Measurements from ENCODE around the gene TRIM62.

The TRIM62 gene

DNA sequence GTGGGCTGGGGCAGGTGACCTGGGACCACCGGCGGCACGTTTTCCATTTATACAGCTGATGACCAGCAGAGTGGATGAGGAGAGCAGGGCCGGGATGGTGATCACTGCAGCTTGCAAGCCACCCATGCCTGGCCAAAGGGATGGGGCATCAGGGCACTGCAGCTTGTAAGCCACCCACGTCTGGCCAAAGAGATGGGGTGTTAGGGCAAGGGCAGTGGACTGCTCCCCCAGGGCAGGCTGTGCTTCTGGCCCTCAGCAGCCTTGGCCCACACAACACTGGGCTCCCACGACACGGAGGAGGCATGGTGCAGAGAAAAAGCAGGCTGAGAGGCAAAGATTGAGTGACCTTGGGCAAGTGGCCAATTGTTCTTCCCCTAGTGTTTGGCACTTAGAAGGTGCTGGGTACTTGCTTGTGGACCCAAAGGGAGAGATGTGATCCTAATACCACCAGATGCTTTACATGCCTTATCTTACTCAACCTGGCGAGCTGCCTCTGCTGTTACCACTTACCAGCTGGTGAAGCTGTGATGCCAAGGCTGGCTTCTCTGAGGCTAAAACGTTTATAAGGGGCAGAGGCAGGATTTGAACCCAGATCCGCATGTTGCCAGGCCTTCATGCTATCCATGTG lies 48.3 kb downstream of the TRIM62 start:
- DNase-seq (ENCODE audit: extremely low spot score): no peak
- ChIA-PET POLR2A (no interaction called here), CTCF (interaction anchor here (1.6 kb wide), 1 partner anchor 337 kb away, joined by 3 read pairs; no protein-coding TSS in a partner anchor)
- no peak for TF ChIP-seq CTCF (IDR thresholded peaks at IDR 0.05; ENCODE audit: control extremely low read depth, extremely low read depth, low read depth, missing control alignments)

DNA sequence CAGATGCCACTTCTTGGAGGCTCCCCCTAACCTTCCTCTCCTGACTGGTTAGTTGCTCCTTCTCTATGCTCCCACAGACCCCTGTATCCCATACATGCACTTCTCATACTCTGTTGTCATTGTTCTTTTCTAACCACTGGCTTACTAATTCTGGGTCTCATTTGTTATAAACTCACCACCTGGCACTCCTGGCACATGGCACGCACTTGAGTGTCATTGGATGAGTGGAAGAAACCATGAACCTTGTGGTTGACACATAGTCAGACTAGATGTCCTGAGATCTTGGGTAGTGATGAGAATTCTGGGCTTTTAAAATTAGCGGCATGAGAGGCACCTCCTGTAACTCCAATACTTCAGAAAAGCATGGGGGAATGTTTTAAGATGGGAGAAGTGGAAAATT lies 49.3 kb downstream of the TRIM62 start:
- DNase-seq (ENCODE audit: extremely low spot score): no peak
- ChIA-PET CTCF (interaction anchor here (1.6 kb wide), 1 partner anchor 338 kb away, joined by 3 read pairs; no protein-coding TSS in a partner anchor), POLR2A (no interaction called here)
- no peak for TF ChIP-seq CTCF (IDR thresholded peaks at IDR 0.05; ENCODE audit: control extremely low read depth, extremely low read depth, low read depth, missing control alignments)

GRCh38 chr1:33131191-33131590 lies 50.7 kb downstream of the TRIM62 start:
- no peak for TF ChIP-seq CTCF (IDR thresholded peaks at IDR 0.05; ENCODE audit: control extremely low read depth, extremely low read depth, low read depth, missing control alignments)
- ChIA-PET POLR2A (no interaction called here), CTCF (interaction anchor here (1.2 kb wide), 1 partner anchor 20 kb away, joined by 3 read pairs; no protein-coding TSS in a partner anchor)
- no peak for DNase-seq (ENCODE audit: extremely low spot score)

GRCh38 chr1:33130297-33130696 lies 51.5 kb downstream of the TRIM62 start:
- peak; percentile 43 for DNase-seq (ENCODE audit: extremely low spot score)
- TF ChIP-seq CTCF (IDR thresholded peaks at IDR 0.05; ENCODE audit: control extremely low read depth, extremely low read depth, low read depth, missing control alignments): no peak
- ChIA-PET CTCF (interaction anchor here (1.2 kb wide), 1 partner anchor 21 kb away, joined by 3 read pairs; no protein-coding TSS in a partner anchor), POLR2A (no interaction called here)

GRCh38 chr1:33128781-33129180 lies 53.1 kb downstream of the TRIM62 start:
- POLR2A ChIA-PET: no interaction called here

More at GRCh38 chr1:33128781-33129180, 53.1 kb downstream of the TRIM62 start:
- no peak for DNase-seq (ENCODE audit: extremely low spot score)
- CTCF ChIA-PET: interaction anchor here (4.5 kb wide), 1 partner anchor 33 kb away, joined by 21 read pairs; no protein-coding TSS in a partner anchor
- no peak for TF ChIP-seq CTCF (IDR thresholded peaks at IDR 0.05; ENCODE audit: control extremely low read depth, extremely low read depth, low read depth, missing control alignments)

Measured in GM10248 (cell line).